Measurements from ENCODE around the gene RPTOR. TPM values are rescaled to one million over a fixed set of nuclear protein-coding genes. Genes with fewer than 3 reads are reported as not detected.

RPTOR gene
- polyA plus RNA-seq, 1 donor = 23.9 TPM

DNA sequence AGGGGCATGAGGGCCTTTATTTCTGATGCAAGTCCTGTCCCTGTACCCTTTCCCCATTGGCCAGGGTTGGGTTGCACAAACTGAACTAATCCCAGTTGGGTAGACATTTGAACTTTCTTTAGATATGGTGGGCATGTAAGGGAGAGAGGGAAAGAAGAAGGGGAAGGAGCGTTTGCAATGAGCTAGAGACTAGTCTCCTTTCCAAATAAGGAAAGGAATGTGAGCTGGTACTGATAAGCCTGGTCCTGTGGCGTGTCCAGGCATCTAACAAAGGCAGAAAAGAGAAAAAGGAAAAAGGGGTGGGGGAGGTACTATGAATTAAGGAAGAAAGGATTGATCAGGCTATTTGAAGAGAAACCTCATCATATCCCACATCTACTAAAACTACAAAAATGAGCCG, 467.3 kb downstream of the RPTOR start:
- no peak for DNase-seq (ENCODE audit: low read depth)

DNA sequence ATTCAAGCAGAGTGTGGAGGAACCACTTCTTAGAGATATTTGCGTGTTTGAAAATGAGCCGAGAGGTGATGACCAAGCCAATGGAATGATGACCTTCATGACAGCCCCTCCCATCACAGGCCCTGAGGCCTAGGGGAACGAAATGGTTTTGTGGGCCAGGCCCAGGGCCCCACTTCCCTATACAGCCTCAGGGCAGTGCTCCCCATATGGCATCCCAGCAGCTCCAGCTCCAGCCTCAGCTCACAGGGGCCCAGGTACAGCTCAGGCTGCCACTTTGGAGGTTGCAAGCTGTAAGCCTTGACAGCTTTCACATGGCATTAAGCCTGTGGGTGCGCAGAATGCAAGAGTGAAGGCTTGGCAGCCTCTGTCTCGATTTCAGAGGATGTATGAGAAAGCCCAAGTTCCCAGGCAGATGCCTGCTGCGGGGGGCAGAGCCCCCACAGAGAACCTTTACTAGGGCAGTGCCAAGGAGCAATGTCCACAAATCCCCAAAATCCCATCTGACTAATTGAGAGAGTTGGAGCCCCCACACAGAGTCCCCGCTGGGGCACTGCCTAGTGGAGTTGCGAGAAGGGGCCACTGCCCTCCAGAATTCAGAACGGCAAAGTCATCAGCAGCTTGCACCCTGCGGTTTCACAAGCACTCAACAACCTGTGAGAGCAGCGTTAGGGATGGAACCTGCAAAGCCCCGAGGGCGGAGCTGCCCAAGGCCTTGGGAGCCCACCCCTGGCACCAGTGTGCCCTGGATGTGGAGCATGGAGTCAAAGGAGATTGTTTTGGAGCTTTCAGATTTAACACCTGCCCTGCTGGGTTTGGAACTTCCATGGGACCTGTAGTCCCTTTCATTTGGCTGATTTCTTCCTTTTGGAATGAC, 468.2 kb downstream of the RPTOR start:
- no peak for DNase-seq (ENCODE audit: low read depth)

- DNase-seq (ENCODE audit: low read depth) = no peak
Measured at GRCh38 chr17:81013642-81014041, 469.0 kb downstream of the RPTOR start.

- no peak for DNase-seq (ENCODE audit: low read depth)
Measured at GRCh38 chr17:81015136-81015535, 470.5 kb downstream of the RPTOR start.

Other genes with a start within 250 kb of the RPTOR start
- 21.9 TPM for gene ENDOV, start 129.7 kb upstream of the RPTOR start, polyA plus RNA-seq (ENCODE audit: insufficient read length)
- gene NPTX1, start 68.2 kb upstream of the RPTOR start, polyA plus RNA-seq (ENCODE audit: insufficient read length) = 0.22 TPM